H1 (cell line): Measurements from ENCODE around the gene BCL2L11.

Experiments used
- CREB1 ChIP-seq: IDR thresholded peaks from 2 replicates; pipeline ENCODE4 v1.6.1; 2012; ENCODE audit warnings: inconsistent platforms
- EZH2 ChIP-seq: fragments of 200-600 bp; sonication (generic); IDR thresholded peaks from 2 replicates; pipeline ENCODE4 v1.7.1; 2012; ENCODE audit warnings: low read depth, mild to moderate bottlenecking, moderate library complexity, low read length, inconsistent platforms; ENCODE audit not compliant: severe bottlenecking
- FOSL1 ChIP-seq: IDR thresholded peaks from 2 replicates; pipeline ENCODE4 v1.6.1; 2011; ENCODE audit warnings: mild to moderate bottlenecking, low read depth, low read length, moderate library complexity; ENCODE audit not compliant: insufficient read depth
- HDAC6 ChIP-seq: IDR thresholded peaks from one replicate; pipeline ENCODE4 v1.7.1; 2012; ENCODE audit warnings: low read depth, mild to moderate bottlenecking, inconsistent platforms, low read length, moderate library complexity
- POLR2A ChIP-seq, 2 experiments: IDR thresholded peaks; 1 replicate in 1 of 2; 2 replicates in 1 of 2; pipeline ENCODE4 v1.6.1; 2011; ENCODE audit warnings: low read depth in 2 of 2, low read length in 2 of 2, mild to moderate bottlenecking in 2 of 2; ENCODE audit errors: control extremely low read depth in 1 of 2
- RFX5 ChIP-seq: IDR thresholded peaks from 2 replicates; pipeline ENCODE4 v1.6.1; 2011; ENCODE audit warnings: low read depth, low read length, improper control_type of control experiment, borderline replicate concordance
- TF ChIP-seq, protein P1 (sequence below), 3 experiments: IDR thresholded peaks; 1 replicate in 2 of 3; 2 replicates in 1 of 3; pipeline versions ENCODE4 v1.5.1 to v1.6.1; 2011; ENCODE audit warnings: low read length in 3 of 3, mild to moderate bottlenecking in 3 of 3, inconsistent platforms in 2 of 3, low read depth in 1 of 3, moderate library complexity in 1 of 3; ENCODE audit not compliant: insufficient read depth in 1 of 3; ENCODE audit errors: control extremely low read depth in 1 of 3
- TF ChIP-seq, protein P2 (sequence below): IDR thresholded peaks from 2 replicates; pipeline ENCODE4 v1.6.1; 2012; ENCODE audit warnings: inconsistent platforms
- TF ChIP-seq, protein P3 (sequence below): IDR thresholded peaks from 2 replicates; pipeline ENCODE4 v1.6.1; 2012; ENCODE audit warnings: inconsistent platforms

DNA sequence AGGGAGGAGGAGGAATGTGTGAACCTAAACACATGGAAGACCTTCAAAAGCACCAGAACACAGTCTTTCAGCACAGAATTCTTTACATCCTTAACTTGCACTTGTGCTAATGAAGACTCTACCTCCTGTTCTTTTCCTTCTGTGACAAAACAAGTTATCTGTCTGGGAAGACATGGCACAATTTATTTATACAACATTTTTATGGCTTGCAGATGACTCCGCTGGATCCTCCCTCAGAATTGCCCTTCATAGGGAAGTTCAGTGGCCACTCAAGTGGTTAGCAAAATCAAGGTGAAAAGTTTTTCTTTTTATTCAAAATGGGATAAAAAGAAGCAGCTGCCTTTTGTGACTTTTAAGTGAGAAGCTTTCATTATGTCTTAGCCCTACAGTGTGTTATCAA is 21.4 kb downstream of the BCL2L11 start:
- TF ChIP-seq HDAC6 (no peak), EZH2 (no peak), CREB1 (no peak), RFX5 (no peak), POLR2A (IDR thresholded peaks at IDR 0.05; ENCODE audit: control extremely low read depth in 1 of 2, low read depth in 2 of 2, low read length in 2 of 2) (no peak), FOSL1 (no peak)
- TF ChIP-seq, protein P1, sequence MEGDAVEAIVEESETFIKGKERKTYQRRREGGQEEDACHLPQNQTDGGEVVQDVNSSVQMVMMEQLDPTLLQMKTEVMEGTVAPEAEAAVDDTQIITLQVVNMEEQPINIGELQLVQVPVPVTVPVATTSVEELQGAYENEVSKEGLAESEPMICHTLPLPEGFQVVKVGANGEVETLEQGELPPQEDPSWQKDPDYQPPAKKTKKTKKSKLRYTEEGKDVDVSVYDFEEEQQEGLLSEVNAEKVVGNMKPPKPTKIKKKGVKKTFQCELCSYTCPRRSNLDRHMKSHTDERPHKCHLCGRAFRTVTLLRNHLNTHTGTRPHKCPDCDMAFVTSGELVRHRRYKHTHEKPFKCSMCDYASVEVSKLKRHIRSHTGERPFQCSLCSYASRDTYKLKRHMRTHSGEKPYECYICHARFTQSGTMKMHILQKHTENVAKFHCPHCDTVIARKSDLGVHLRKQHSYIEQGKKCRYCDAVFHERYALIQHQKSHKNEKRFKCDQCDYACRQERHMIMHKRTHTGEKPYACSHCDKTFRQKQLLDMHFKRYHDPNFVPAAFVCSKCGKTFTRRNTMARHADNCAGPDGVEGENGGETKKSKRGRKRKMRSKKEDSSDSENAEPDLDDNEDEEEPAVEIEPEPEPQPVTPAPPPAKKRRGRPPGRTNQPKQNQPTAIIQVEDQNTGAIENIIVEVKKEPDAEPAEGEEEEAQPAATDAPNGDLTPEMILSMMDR (IDR thresholded peaks at IDR 0.05; ENCODE audit: control extremely low read depth in 1 of 3, insufficient read depth in 1 of 3, low read depth in 1 of 3, low read length in 3 of 3) = no peak
- TF ChIP-seq, protein P2, sequence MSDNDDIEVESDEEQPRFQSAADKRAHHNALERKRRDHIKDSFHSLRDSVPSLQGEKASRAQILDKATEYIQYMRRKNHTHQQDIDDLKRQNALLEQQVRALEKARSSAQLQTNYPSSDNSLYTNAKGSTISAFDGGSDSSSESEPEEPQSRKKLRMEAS = no peak
- TF ChIP-seq, protein P3, sequence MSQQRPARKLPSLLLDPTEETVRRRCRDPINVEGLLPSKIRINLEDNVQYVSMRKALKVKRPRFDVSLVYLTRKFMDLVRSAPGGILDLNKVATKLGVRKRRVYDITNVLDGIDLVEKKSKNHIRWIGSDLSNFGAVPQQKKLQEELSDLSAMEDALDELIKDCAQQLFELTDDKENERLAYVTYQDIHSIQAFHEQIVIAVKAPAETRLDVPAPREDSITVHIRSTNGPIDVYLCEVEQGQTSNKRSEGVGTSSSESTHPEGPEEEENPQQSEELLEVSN = no peak
